HG03159 (cell line): ENCODE data around the gene RICTOR.

Experiments used
- ATAC-seq: cut with Tn5 transposase; IDR thresholded peaks from one replicate; pipeline ENCODE4 v1.9.1; 2021; ENCODE audit warnings: mild to moderate bottlenecking, moderate library complexity; ENCODE audit not compliant: unreplicated experiment

The RICTOR gene

DNA sequence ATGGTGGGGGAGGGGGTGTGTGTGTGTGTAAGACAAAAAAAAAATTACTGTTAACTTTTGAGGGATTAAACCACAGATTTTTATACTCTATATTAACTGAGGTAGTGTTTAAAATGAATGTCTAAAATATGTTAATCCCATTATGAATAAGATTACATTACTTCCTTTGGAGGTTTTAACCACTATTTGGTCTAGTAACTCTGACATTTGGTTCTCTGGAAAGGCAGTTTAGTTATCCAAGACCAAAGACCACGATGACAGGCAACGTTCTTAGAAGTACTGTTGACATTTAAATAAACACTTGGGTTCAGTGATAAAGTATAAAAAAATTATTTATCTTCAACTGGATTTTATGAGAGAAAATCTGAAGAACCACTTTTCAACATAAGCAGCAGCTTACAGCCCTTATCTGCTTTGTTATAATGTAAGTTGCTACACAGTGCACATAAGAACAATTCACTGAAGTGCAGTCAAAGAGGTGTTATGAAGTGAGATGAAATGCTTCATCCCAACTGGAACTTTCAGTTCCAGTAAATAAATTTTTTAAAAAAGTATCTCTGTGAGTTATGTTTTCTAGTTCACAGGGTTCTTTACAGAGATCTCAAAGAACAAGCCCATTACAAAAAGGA, 133.9 kb downstream of the RICTOR start:
- no peak for ATAC-seq

DNA sequence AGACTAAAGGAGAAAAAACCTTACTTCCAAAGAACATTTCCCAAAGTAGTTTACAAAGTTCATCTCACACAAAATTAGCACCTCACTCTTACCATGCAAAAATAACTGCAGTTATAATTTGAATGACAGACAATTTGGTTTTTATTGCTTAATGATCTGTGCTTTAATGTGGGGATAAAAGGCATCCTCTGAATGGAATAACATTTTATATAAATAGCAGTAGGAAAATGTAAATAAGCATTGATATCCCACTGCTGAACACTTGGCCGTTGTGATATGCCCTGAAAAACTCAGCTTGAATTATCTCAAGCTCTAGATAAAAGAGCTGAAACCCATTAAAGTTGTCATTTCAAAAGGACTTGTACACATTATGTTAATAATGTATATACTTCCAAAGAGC, 135.2 kb downstream of the RICTOR start:
- ATAC-seq: no peak

DNA sequence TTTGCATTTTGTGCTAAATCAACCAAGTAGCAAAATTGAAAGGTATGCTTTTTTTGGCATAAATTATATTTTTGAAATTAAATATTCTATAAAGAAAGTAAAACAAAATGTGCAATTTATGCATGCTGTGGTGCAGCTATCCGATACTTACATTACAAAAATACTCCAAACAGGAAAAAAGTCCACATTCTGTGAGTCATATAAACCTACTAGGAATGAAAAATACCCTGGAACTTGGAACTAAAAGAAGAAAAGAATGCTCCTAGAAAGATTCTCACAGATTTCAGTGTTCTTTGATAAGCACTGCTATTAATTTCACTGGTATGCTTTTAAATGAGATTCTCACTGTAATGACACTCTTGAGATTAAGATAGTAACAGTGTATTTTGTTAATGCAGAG, 135.8 kb downstream of the RICTOR start:
- no peak for ATAC-seq

DNA sequence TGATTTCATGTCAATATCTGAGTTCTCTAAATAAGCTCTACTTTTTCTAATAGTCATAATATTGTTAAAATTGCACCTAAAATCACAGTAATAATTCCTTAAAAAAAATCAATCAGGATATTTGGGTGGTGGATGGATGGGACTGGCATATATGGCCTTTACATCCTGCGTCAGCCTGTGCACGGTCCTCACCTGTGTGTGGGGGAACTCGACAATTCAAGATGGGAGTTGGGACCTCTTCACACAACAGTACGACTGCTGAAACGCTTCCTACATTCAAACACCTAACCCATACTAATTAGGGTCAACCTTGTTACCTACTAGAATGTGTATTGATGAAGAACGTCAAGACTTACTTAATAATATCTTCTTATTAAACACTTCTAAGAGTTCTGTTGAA, 137.9 kb downstream of the RICTOR start:
- ATAC-seq: no peak

DNA sequence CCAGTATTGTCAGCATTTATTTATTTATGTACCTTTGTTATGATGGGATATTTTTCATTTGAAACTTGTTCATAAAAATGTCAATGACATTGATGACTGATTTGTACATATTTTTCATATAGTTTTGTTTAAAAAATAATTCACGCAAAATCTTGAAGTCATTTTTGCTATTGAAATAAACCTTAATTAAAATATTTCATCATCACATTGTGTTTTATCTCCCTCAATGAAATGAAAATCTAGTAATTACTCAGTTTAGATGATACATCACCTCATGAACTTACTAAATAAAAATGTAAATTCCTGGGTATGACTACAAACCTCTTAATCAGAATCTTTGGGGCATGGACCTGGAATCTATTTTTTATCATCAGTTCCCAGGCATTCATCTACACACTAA, 138.8 kb downstream of the RICTOR start:
- ATAC-seq: no peak

DNA sequence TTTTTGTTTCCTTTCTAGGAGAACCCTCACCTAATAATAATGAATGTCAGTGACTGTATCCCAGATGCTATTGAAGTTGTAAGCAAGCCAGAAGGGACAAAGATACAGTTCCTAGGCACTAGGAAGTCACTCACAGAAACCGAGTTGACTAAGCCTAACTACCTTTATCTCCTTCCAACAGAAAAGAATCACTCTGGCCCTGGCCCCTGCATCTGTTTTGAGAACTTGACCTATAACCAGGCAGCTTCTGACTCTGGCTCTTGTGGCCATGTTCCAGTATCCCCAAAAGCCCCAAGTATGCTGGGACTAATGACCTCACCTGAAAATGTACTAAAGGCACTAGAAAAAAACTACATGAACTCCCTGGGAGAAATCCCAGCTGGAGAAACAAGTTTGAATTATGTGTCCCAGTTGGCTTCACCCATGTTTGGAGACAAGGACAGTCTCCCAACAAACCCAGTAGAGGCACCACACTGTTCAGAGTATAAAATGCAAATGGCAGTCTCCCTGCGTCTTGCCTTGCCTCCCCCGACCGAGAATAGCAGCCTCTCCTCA, 141.3 kb downstream of the RICTOR start:
- ATAC-seq: no peak

DNA sequence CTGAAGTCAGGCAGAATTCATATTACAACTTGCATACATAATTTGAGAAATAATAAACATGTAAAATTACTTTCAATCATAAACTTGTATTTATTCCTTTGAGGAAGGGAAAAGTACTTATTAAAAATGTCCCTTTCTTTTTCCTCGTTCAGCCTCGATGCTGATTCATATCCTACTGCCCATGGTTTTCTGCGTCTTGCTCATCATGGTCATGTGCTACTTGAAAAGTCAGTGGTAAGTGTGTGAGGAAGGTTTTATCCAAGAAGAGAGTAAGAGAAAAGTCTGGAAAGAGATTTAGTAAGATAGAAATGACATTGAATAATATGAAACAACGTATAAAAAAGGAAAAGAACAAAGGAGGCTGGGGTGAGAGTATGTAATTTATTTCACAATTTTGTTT, 142.5 kb downstream of the RICTOR start:
- no peak for ATAC-seq

DNA sequence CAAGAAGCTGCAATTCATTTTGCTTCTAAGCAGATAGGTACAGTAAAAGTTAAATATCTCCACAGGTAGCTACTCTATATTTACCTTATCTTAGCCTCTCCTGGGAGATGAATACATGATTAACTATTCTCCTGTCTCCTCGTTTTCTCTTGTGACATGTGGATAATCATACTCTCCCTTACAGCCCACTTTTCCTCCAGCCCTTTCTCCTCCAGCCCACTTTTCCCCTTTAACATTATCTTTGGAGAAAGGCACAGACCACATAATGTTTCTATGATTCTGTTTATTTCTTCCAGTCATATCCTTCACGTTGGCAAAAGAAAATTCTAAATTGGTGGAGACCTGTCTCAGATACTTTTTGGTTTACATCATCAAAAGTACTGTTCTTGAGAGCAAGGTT, 144.4 kb downstream of the RICTOR start:
- no peak for ATAC-seq

DNA sequence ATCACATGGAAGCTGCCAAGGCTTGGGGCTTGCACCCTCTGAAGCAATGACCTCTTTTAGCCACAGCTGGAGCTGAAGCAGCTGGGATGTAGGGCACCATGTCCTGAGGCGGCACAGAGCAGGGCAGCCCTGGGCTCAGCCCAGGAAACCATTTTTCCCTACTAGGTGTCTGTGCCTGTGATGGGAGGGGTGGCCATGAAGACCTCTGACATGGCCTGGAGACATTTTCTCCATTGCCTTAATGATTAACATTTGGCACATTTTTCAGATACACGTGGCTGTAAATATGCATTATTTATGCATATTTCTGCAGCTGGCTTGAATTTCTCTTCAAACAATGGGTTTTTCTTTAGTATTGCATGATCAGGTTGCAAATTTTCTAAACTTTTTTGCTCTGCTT, 146.7 kb downstream of the RICTOR start:
- ATAC-seq: no peak

DNA sequence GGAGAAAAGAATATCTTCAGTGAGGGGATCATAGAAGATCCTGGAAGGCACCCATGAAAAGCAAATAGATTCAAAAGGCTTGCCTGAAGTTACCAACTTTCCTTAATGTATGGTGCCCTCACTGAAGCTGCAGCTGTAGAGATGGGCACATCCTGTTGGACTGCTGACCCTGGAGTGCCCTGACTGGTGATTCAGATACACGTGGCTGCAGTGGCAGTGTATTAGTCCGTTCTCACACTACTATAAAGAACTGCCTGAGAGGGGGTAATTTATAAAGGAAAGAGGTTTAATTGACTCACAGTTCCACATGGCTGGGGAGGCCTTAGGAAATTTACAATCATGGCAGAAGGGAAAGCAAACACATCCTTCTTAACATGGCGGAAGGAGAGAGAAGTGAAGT, 148.1 kb downstream of the RICTOR start:
- ATAC-seq: no peak

DNA sequence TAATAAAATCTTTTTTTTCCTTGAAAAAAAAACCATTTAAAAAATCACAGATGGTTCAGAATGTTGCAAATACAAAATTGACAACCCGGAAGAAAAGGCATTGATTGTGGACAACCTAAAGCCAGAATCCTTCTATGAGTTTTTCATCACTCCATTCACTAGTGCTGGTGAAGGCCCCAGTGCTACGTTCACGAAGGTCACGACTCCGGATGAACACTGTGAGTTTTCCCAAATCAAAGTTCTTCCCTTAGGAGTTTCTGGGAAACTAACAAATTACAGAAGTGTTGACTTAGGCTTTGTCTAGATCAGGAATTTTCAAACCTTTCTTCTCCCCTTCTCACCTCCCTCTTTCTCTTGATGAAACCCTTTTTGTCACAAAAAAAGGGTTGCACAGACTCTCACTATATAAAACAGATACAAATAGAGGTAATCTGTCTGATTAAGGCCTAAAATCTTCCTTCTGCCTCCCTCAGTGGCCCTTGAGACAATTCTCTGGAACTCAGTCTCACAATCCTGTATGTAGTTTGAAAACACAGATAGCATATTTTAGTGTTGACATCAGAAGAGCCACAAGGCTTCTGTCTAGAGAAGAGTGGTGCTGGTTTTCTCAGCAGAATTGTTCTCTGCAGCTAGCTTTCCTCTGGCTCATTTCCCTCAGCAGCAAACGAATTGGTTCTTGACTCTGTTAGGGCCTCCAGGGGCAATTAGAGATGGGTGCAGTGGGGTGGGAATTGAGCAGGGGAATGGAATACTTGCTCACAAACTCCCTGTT, 148.9 kb downstream of the RICTOR start:
- ATAC-seq: no peak

DNA sequence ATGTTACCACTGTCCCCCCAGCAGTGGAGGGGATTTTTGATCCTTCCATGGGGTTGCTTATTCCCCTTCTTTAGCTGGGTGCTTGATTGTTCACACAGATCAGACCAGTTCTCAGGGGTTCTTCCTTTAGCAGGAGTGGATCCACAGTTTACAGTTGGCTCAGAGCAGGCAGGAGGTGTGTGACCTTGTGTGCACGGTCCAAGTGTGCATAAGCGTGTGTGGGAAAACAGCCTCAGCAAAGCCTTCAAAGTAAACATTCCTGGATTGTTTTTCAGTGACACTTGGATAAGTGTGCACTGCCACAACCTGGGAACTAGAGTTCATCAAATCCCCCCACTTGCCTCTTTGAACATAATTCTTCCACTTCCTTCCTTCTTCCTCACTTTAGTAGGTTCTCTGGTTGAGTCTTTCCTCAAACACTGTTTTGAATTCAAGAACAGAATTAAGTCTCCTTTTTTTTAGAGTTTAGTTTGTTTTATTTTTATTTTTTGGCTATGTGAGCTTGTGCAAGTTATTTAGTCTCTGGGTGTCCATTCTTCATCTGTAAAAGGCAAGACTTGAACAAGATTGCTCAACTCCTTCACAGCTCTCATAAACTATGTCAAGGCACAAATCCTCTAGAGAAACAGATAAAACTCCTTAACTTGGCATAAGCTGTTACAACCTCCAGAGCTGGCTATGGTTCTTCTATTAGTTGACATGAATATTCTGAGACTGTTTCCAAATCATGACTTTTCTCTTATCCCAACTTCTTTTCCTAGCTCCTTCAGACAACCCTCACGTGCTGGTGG, 150.3 kb downstream of the RICTOR start:
- ATAC-seq: no peak

DNA sequence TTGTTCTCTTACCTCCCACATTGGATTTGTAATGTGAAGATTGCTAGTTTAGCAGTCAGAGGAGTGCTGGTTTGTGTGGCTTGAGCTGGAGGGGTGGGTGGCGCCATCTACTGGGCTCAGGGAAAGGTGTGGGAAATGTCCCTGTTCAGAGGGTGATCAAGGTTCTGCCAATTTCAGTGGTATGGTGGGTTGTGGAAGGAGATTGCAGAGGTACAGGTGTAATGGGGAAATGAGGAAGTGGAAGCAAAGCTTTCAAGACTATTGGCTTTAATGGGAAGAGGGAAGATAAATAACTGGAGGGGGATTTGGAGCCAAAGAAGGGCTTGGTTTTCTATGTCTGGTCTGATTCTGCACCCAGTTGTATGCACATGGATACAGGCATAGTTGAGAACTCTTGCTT, 152.0 kb downstream of the RICTOR start:
- peak; percentile 85 for ATAC-seq

DNA sequence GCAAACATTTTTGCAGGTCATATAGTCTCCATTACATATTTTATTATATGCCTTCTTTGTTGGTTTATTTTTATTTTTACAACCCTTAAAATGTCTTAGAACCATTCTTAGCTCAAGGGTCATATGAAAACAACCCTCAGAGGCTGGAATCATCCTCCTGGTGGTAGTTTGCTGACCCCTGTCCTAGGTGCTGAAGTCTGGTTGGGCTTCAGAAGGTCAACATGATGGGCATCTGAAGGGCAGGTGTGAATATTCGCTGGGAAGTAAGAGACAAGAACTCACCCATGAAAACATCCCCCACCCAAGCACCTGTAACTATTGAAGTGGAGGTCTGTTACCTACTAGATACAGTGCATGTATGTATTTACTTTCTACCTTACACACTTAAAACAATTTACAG, 153.0 kb downstream of the RICTOR start:
- ATAC-seq: no peak

DNA sequence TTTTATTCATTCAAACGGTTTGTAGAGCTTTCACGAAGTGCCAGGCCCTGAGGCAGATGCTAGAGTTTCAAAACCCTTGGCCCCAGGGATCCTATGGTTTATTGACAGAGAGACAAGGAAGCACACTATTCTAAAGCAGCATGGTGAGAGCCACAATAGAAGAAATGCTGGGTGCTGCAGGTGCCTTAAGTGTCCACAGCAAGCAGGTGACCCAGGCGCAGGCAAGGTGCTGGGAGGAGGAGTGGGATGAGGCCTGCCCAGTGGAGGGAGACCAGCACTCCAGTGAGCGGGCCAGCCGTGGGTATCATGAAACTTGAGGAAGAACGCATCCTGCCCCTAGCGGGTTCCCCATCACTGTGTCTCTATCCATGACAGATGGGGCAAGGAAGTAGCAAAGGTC, 157.4 kb downstream of the RICTOR start:
- no peak for ATAC-seq

DNA sequence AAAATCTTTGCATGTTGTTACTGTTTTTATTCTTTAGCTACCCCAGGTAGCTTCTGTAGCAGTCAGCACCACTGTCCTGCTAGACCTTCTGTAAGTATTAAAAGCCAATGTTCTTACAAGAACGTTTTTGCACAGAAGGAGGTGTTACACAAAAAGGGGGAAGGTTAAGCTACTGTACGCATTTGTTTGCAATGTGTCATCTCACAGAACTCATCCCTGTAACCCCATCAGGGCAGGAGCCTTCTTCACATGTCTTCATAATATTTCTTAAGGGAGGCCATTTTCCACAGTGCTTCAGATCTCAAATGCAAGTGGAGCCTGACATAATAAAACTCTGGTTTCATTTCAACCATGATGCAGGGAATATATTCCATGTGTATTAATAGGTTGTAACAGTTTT, 160.5 kb downstream of the RICTOR start:
- ATAC-seq: no peak

DNA sequence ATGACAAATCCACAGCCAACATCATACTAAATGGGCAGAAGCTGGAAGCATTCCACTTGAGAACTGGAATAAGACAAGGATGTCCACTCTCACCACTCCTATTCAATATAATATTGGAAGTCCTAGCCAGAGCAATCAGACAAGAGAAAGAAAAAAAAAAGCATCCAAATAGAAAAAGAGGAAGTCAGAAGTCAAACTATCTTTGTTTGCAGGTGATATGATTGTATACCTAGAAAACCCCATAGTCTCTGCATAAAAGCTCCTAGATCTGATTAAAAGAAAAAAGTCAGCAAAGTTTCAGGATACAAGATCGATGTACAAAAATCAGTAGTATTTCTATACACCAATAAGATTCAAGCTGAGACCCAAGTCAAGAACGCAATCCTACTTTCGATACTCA, 162.3 kb downstream of the RICTOR start:
- no peak for ATAC-seq

DNA sequence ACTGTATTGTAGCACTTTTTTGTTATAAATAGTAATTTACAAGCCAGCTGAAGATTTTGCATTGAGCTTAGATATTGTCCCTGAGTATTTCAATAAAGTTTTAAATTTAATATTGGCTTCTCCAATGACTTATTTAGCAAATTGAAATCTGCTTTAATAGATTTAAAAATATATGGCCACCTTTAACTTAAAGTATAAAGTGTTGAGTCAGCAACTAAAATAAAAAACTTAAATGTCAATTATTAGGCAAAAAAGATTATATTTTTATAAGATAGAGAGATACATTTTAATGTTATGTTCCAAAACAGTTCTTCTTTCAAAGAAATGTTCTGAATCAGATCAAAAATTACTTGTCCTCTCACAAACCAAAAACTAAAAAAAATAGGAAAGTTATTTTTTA, 167.7 kb downstream of the RICTOR start:
- no peak for ATAC-seq

DNA sequence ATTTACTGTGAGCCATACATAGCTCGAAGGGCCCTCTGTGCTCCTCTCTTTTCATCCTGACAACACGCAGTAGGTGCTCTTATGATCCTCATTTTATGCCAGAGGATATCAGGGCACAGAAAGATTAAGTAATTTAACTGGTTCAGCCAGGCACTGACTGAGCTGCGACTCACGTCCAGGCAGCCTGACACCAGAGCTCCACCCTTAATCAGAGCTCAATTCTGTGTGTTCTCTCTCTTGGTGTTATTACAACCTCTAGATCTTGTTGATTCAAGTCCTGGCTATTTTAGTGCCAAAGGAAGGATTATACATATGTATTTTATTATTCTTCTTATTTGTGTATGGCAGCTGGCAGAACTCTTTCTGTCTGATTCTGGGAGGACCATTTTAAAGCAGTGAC, 168.7 kb downstream of the RICTOR start:
- no peak for ATAC-seq

DNA sequence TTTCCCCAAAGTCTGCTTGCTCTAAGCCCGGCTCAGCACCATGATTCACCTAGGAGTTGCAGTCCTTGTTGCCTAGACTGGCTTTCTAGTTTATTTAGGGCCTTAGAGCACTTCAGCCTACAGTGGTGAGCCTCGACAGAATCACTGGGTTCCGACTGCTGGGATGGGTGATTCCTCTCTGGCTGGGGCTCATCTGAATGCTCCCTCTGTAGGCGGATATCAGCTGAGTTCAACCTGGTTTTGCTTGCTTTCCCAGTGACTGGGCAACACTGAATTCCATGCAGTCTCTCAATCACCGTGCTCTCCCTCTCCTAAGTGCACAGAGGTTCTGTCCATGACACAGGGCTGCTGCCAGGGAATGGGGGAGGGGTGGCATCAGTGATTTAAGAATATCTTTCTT, 174.3 kb downstream of the RICTOR start:
- ATAC-seq: no peak

DNA sequence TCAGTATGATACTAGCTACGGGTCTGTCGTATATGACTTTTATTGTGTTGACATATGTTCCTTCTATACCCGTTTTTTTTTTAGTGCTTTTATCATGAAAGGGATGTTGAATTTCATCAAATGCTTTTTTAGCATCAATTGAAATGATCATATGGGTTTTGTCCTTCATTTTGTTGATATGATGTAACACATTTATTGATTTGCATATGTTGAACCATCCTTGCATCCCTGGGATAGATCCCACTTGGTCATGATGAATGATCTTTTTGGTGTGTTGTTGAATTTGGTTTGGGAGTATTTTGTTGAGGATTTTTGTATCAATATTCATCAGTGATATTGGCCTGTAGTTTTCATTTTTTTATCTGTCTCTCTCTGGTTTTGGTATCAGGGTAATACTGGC, 177.4 kb downstream of the RICTOR start:
- ATAC-seq: no peak

DNA sequence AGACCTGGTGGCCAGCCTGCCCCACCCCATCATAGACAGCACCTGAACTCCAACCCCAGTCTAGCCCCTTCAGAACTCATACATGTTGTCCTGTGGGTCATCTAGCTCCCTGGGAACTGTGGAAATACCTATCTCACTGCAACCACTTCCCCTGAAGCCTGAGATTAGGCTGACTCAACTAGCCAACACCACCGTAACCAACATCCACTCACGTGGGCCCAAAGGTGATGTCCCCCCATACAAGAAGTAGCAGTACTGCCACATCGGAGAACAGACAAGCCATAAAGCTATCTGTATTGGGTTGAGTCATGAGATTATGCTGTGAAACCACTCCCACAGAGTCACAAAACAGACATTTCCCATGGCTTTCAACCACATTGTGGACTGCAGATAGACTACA, 181.8 kb downstream of the RICTOR start:
- ATAC-seq: no peak
